Measurements from ENCODE around the gene PRXL2C.
"Not testable (repeated sequence)": the region's sequence is repeated elsewhere in the genome, so short reads cannot be mapped to it uniquely, and the experiment has no call there.

Gene PRXL2C

GRCh38 chr9:96655198-96655851, at the start of gene PRXL2C:
TSS of gene PRXL2C (minus strand) at chr9:96655317. CDS start at chr9:96655281, 36 bp downstream.
- H3K27ac ChIP-seq = peak within 1 kb of the TSS; percentile 86
- DNase-seq (ENCODE audit: low read depth, low spot score) = no peak

- H3K27ac ChIP-seq; DNase-seq (ENCODE audit: low read depth, low spot score): not testable (repeated sequence)
Observed at GRCh38 chr9:96700721-96701375, 45.7 kb upstream of the PRXL2C start.

DNA sequence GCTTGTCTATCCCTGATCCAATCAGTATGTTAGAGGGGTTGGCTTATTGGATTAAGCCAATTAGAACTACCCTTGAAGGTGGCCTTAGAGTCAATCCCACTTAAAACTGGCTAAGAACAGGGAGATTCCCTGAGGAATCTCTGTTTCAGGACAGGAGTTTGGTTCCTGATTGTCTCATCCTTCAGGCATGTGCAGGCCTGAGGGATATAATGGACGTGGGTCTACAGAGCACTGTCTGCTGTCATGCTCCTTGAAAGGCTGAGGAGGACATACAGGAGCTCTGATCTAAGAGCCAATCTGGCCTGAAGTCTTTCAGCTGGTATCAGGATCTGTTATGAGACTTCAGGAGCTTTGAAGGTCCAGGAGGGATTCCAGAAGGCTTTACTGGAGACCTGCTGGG, 36.2 kb upstream of the PRXL2C start:
- no peak for DNase-seq (ENCODE audit: low read depth, low spot score)
- no peak overlapping the region for H3K27ac ChIP-seq

GRCh38 chr9:96688745-96689464, 33.8 kb upstream of the PRXL2C start:
- H3K27ac ChIP-seq = no peak overlapping the region
- no peak for DNase-seq (ENCODE audit: low read depth, low spot score)

DNA sequence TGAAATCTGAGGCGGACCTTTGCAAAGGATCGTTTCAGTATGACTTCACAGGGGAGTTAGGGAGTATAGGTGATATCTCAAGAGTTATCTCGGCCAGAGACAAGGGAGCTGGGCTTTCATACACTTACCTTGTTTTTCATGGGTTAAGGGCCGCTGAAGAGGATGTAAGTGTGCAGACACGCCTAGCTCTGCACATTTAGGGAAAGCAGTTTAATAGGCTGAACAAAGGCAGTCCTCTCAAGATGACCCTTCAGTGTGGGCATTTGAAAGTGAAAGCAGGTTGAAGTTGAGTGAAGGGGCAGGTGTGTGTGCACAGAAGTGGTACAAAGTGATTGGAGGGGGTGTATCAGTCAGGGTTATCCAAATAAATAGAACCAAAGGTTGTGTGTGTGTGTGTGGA, 33.1 kb upstream of the PRXL2C start:
- no peak overlapping the region for H3K27ac ChIP-seq
- no peak for DNase-seq (ENCODE audit: low read depth, low spot score)

DNA sequence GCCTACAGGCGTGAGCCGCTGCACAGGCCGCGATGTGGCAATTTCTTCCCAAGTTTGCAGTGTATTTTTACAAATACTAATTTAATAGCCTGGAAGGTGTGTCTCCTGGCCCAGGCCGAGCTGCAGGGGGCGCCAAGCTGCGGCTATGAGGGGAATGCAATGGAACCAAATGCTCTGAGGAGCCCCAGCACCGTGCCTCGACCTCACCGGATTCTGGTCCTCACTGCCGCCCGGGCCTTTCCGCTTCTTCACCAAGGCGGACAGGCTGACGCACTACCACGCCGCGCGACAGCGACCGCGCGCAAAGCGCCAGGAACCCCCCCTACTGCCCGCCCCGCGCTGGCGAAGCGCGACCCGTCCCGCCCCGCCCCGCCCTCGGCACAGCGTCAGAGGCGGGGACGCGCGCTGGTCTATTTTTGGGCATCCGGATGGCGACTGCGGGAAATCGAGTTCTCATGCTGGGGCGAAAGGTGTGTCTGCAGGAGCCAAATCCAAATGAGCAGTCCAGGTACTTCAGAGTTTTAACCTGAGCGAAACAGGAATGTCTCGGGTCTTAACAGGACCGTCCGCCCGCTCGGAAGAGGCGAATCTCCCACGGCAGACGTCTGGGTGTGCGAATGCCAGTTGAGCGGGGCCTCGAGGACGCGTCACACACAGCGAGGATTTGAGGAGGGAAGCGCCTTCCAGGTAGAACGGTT, 31.7 kb upstream of the PRXL2C start:
- no peak for DNase-seq (ENCODE audit: low read depth, low spot score)
- no peak overlapping the region for H3K27ac ChIP-seq

DNA sequence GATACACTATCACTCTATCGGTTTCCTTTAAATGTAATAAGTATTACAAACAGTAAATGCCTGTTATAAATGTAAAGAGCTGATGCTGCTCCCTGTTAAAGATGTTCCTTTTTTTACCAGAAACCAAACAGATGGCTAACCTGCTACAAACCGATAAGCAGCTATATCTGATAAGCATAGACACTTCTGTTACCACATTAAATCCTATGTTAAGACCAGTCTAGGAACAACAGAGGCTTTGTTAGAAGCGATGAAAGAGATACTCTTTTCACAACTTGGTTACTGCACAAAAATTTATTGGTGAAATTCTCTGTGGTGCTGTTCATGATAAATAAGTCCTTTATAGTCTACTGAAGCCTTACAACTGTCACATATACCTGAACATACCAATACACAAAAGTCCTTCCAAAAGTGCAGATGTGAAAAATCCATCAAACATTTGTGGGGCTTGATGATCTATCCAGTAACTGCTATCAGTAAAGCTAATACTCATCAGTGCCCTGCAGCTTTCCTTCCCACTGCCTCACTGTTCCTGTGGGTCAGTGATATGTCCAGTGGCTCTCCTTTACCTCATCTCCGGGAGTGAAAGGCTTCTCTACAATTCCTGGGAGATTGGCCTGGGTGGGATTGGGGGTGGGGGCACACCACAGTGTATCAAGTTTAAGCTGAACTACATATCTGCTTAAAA, 25.8 kb upstream of the PRXL2C start:
- no peak for DNase-seq (ENCODE audit: low read depth, low spot score)
- no peak overlapping the region for H3K27ac ChIP-seq

- peak; percentile 57 for DNase-seq (ENCODE audit: low read depth, low spot score)
- peak overlapping the region; percentile 56 for H3K27ac ChIP-seq
Observed at GRCh38 chr9:96674906-96675538, 19.9 kb upstream of the PRXL2C start.

- DNase-seq (ENCODE audit: low read depth, low spot score); H3K27ac ChIP-seq: not testable (repeated sequence)
Observed at GRCh38 chr9:96673786-96674185, 18.7 kb upstream of the PRXL2C start.

DNA sequence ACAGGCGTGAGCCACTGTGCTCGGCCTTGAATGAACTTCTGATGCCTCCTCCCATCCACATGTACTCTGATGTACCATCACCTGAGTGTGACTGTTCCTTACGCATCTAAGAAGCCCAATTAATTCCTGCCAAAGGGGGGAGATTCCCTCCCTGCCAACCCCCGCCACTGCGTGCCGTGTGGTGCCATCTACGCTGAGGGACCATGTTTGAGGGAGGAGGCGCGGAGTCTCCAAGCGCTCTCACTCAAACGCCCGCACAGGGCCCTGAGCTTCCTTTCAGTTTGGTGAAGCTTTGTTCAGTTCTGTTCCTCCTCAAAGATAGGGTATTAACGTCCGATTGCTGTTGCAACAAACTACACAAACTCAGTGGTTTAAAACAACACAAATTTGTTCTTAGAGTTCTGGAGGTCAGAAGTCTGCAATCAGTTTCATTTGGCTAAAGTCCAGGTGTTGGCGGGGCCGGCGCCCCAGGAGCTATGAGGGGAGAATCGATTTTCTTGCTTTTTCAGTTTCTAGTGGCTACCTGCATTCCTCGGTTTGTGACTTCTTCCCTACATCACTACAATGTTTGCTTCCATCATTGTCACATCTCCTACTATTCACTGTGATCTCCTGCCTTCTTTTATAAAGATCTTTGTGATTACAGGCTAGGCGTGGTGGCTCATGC, 13.9 kb upstream of the PRXL2C start:
- H3K27ac ChIP-seq = no peak overlapping the region
- DNase-seq (ENCODE audit: low read depth, low spot score) = no peak

DNA sequence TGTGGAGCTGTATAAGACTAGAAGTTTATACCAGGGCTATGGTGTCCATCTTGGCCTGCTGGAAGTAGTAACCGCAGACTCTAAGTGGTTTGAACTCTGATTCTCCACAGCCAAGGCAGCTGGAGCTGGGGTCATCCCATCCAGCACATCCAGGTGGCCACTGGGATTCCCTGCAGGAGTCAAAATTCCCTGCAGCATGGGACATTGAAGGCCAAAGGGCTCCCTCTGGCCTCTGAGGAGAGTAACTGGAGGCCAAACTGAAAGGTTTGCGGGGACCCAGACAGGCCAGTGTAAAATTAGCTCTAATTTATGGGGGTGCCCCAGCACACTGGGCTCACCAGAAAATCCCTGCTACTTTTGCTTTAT, 12.2 kb upstream of the PRXL2C start:
- H3K27ac ChIP-seq = no peak overlapping the region
- DNase-seq (ENCODE audit: low read depth, low spot score) = no peak

- DNase-seq (ENCODE audit: low read depth, low spot score); H3K27ac ChIP-seq: not testable (repeated sequence)
Observed at GRCh38 chr9:96666653-96667362, 11.7 kb upstream of the PRXL2C start.

GRCh38 chr9:96665789-96666188, 10.7 kb upstream of the PRXL2C start:
- DNase-seq (ENCODE audit: low read depth, low spot score) = no peak
- H3K27ac ChIP-seq = no peak overlapping the region

- DNase-seq (ENCODE audit: low read depth, low spot score) = no peak
- no peak overlapping the region for H3K27ac ChIP-seq
Observed at GRCh38 chr9:96663506-96664120, 8.5 kb upstream of the PRXL2C start.

GRCh38 chr9:96661711-96662110, 6.6 kb upstream of the PRXL2C start:
- no peak for DNase-seq (ENCODE audit: low read depth, low spot score)
- no peak overlapping the region for H3K27ac ChIP-seq

GRCh38 chr9:96660692-96661248, 5.7 kb upstream of the PRXL2C start:
- DNase-seq (ENCODE audit: low read depth, low spot score) = no peak
- no peak overlapping the region for H3K27ac ChIP-seq

DNA sequence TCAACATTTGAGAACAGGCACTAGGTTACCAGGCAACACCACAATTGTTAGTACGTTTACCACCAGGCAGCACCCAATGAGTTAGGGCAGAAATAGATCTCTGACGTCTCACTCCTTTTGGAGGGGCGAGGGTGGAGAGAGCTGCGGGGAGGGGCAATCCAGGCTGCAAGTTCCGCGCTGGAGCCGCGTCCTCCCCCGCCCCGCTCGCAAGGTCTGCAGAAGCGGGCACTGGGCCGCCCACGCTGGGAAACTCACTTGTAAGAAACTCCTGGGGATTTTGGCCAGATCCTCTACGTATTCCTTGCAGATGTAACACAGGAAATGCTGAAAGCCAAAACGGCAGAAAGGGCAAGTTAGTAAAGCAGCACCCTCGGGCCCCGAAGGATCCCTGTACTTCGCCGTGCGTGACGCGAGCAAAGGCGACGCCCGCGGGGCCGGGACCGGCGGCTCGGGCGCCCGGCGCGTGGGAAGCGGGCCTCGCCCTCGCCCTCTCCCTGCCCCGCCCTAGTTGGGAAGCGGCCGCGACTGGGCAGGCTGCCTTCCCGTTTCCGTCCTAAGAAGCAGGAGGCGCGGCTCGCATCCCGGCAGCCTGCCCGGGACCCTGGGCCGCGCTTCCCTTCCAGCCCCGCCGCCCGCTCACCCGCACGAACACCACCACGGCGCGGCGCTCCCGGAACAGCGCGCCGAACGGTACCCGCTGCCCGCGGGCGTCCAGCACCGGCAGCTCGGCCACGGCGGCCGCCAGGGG, 493 bp downstream of the PRXL2C start:
- DNase-seq (ENCODE audit: low read depth, low spot score) = no peak
- H3K27ac ChIP-seq = peak overlapping the region; percentile 86

Data from epithelial cell of prostate (primary cell).